IMR-90 (cell line): ENCODE data around the gene RYR3.

ENCODE experiments used
- BHLHE40 ChIP-seq: fragments of 150-350 bp; IDR thresholded peaks from 2 replicates; pipeline ENCODE4 v1.6.1; 2016; ENCODE audit warnings: mild to moderate bottlenecking, low read depth, low read length
- NFE2L2 ChIP-seq: fragments of 150-350 bp; IDR thresholded peaks from 2 replicates; pipeline ENCODE4 v1.6.1; 2016; ENCODE audit warnings: low read depth, mild to moderate bottlenecking, low read length
- SMC3 ChIP-seq: fragments of 150-350 bp; IDR thresholded peaks from 2 replicates; pipeline ENCODE4 v1.6.1; 2016; ENCODE audit warnings: low read depth, mild to moderate bottlenecking, antibody characterized with exemption, low read length, moderate library complexity

DNA sequence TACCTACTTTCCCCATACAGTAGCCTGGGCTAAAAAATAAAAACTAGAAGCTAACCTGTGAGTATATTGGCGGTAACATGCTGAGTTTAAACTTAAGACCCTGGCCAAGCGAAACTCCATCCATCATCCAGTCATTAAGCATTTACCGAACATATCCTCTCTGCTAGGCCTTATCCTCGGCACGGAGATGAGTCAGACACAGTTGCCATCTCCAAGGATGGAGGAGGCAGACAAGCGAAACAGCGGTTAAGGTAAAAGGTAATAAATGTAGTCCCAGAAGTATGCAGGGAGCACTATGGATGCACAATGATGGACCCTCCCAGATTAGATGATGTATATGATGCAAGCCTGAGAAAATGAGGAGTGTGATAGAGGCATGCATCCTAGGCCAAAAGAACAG is 143.6 kb downstream of the RYR3 start:
- TF ChIP-seq BHLHE40 (no peak), SMC3 (no peak), NFE2L2 (no peak)
